Smooth muscle cell (in vitro differentiated cells): ENCODE results near the gene ITSN2. TPM values are rescaled to one million over a fixed set of nuclear protein-coding genes. Genes with fewer than 3 reads are reported as not detected.

ENCODE experiments used
- DNase-seq: peaks from one replicate; lab custom pipeline; 2025; ENCODE audit not compliant: unreplicated experiment; lab: John Stamatoyannopoulos, UW
- H2AFZ ChIP-seq: fragments of 200-600 bp; sonication (generic); 2 replicates; pipeline ENCODE4 v1.6.0; 2016; ENCODE audit warnings: antibody characterized with exemption, low read depth, mild to moderate bottlenecking
- H3F3A ChIP-seq: fragments of 200-600 bp; sonication (generic); 2 replicates; pipeline ENCODE4 v1.6.0; 2017; ENCODE audit warnings: antibody characterized with exemption, low read depth
- H3K27ac ChIP-seq: fragments of 200-600 bp; sonication (generic); 2 replicates; pipeline ENCODE4 v1.5.1; 2016; ENCODE audit warnings: low read depth, mild to moderate bottlenecking
- H3K27me3 ChIP-seq: fragments of 200-600 bp; sonication (generic); 2 replicates; pipeline ENCODE4 v1.6.1; 2016; ENCODE audit warnings: low read depth, mild to moderate bottlenecking
- H3K36me3 ChIP-seq: fragments of 200-600 bp; sonication (generic); 2 replicates; pipeline ENCODE4 v1.5.1; 2016; ENCODE audit warnings: low read depth
- H3K4me1 ChIP-seq: fragments of 200-600 bp; sonication (generic); 2 replicates; pipeline ENCODE4 v1.5.1; 2016; ENCODE audit warnings: low read depth
- H3K4me2 ChIP-seq: fragments of 200-600 bp; sonication (generic); 2 replicates; pipeline ENCODE4 v1.6.0; 2016; ENCODE audit warnings: mild to moderate bottlenecking
- H3K4me3 ChIP-seq: fragments of 200-600 bp; sonication (generic); 2 replicates; pipeline ENCODE4 v1.5.1; 2016; ENCODE audit warnings: mild to moderate bottlenecking
- H3K79me2 ChIP-seq: fragments of 200-600 bp; sonication (generic); 2 replicates; pipeline ENCODE4 v1.6.0; 2016; ENCODE audit warnings: low read depth, mild to moderate bottlenecking
- H3K9ac ChIP-seq: fragments of 200-600 bp; sonication (generic); 2 replicates; pipeline ENCODE4 v1.6.0; 2016; ENCODE audit warnings: low read depth
- H3K9me3 ChIP-seq: fragments of 200-600 bp; sonication (generic); replicated peaks from 2 replicates; pipeline ENCODE4 v1.5.1; 2016; ENCODE audit warnings: low read depth
- H4K20me1 ChIP-seq: fragments of 200-600 bp; sonication (generic); 2 replicates; pipeline ENCODE4 v1.6.0; 2016; ENCODE audit warnings: low read depth
- CTCF ChIP-seq: fragments of 200-600 bp; sonication (generic); IDR thresholded peaks from 2 replicates; pipeline ENCODE4 v1.5.1; 2017; ENCODE audit warnings: borderline replicate concordance, mild to moderate bottlenecking, antibody characterized with exemption; ENCODE audit not compliant: insufficient read depth, poor library complexity, severe bottlenecking
- WGBS: methylation state at CpG from one replicate; pipeline ENCODE4 v1.1.7; 2016; ENCODE audit warnings: low lambda C conversion rate; 5-methylcytosine and 5-hydroxymethylcytosine counted together
- polyA plus RNA-seq: library from polyadenylated mRNA; unstranded; fragments of >200 nt; fragmentation: Nextera tagmentation; extraction: Ambion mirVana; gene quantifications from 2 replicates; pipeline ENCODE4 v1.2.1, GENCODE V29; 2016
- total RNA-seq: library from RNA; depleted of rRNA; stranded (reverse); fragments of >200 nt; gene quantifications from 2 replicates; pipeline ENCODE4 v1.2.3, GENCODE V29; 2014

ITSN2 gene
- total and polyA plus RNA-seq, 2 experiments from 2014 or later: 8.5 to 19.6 TPM

DNA sequence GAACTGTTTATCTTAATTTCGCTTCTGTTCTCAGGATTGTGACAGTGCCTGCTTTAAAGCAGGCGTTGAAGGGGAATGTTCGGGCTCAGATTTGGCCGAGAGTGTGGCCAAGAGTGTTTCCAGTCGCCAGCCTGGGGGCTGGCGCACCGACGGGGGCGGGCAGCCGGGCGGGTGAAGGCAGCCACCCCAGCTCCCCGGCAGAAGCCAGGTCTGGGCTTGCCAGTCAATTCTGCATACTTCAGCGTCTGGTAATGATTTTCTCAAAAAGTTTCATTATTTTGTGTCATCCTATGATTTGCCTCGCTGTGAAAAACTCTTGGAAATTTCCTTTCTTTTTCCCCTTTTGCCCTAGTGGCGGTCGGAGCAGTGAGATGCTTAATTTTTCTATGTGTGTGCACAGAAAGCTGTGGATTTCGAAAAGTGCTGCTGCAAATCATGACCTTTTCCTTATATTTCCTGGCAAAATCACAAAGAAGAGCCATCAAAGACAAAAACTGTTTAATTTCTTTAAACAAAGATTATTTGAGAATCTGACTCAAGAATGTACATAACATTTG, 184.6 kb downstream of the ITSN2 start:
- Histone ChIP-seq H2AFZ (no peak overlapping the region), H3K4me1 (no peaks in the 10 kb centered on the region), H3K4me3 (no peak overlapping the region)

DNA sequence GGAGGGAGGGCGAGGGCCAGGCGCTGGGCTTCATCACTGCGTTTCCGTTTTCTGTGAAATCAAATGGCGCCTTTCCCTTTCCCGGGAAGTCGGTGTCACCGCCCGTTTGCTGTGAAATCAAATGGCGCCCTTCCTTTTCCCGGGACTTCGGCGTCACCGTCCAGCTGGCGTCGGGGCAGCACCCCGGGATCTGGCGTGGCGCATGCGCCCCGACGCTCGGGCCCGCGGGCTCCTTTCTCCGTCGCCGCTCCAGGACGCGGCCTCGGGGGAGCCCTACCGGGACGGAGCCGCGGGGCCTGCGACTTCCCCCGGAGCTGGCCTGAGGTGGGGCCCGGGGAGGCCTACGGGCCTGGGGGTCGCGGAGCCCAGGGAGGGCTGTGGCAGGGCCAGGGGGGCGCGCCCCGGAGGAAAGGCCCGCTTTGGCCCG, 185.5 kb downstream of the ITSN2 start, which contains the start of gene FAM228A:
Gene FAM228A, plus strand, starts transcription at position 203 of the 427 bp plus-strand sequence. CDS start 428 bp downstream, outside the sequence.
- H3K27me3 ChIP-seq: no peaks in the 10 kb centered on the region
- H3K36me3 ChIP-seq: no peaks in the 10 kb centered on the region
- no peak within 1 kb of the TSS for H3K27ac ChIP-seq
- H4K20me1 ChIP-seq: no peaks in the 10 kb centered on the region
- WGBS: 96% methylated on average over 34 of the region's 46 CpGs
- H3K79me2 ChIP-seq: no peaks in the 10 kb centered on the region
- no peaks in the 10 kb centered on the region for H3F3A ChIP-seq
- no peaks in the 10 kb centered on the region for H3K4me1 ChIP-seq
- H3K9me3 ChIP-seq: no peaks in the 10 kb centered on the region
- no peak within 1 kb of the TSS for H2AFZ ChIP-seq
- no peak for TF ChIP-seq CTCF
- H3K4me3 ChIP-seq: no peak within 1 kb of the TSS
- no peak for DNase-seq
- H3K4me2 ChIP-seq: no peak within 1 kb of the TSS
- no peak within 1 kb of the TSS for H3K9ac ChIP-seq

More for the DNA sequence above, 184.6 kb downstream of the ITSN2 start:
- TF ChIP-seq CTCF: no peak
- H3K4me2 ChIP-seq: no peak overlapping the region
- no peak overlapping the region for H3K9ac ChIP-seq
- H3K27me3 ChIP-seq: no peaks in the 10 kb centered on the region
- DNase-seq: no peak
- 94% methylated on average over 15 of the region's 17 CpGs for WGBS
- H3K9me3 ChIP-seq: no peaks in the 10 kb centered on the region
- no peaks in the 10 kb centered on the region for H3K36me3 ChIP-seq
- no peak overlapping the region for H3K27ac ChIP-seq
- no peaks in the 10 kb centered on the region for H3K79me2 ChIP-seq
- H3F3A ChIP-seq: no peaks in the 10 kb centered on the region
- H4K20me1 ChIP-seq: no peaks in the 10 kb centered on the region

DNA sequence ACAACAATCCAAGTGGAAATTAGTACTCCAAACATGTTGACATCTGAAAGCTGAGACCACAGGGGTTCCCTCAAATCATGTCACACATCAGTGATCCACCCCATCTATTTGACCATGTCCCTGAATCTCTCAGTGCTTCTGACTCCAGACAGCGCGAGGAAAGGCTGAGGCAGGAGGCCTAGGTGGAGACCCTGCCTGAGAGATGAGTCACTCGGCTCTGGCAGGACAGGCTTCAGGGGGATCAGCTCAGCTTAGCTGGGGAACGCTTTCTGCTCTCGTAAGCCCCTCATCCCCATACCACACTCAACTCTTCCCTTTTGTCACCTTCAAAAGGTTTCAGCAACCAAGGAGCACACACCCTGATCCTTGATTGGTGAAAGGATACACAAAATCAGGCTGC, 191.3 kb downstream of the ITSN2 start:
- TF ChIP-seq CTCF: no peak
- Histone ChIP-seq H3K27ac (no peak overlapping the region), H4K20me1 (no peaks in the 10 kb centered on the region), H3K27me3 (no peaks in the 10 kb centered on the region), H3K4me1 (no peaks in the 10 kb centered on the region), H3K36me3 (no peaks in the 10 kb centered on the region), H3K4me2 (peak overlapping the region; percentile 35), H2AFZ (no peak overlapping the region), H3K9ac (no peak overlapping the region), H3K4me3 (no peak overlapping the region), H3K9me3 (no peaks in the 10 kb centered on the region), H3K79me2 (no peaks in the 10 kb centered on the region), H3F3A (no peaks in the 10 kb centered on the region)
- no peak for DNase-seq
- 19% methylated on average over 5 of the region's 5 CpGs for WGBS

- H3K9ac ChIP-seq: no peak overlapping the region
- no peak overlapping the region for H2AFZ ChIP-seq
- 91% methylated on average over 5 of the region's 8 CpGs for WGBS
- TF ChIP-seq CTCF: peak; percentile 43
- H3K4me3 ChIP-seq: no peak overlapping the region
- no peaks in the 10 kb centered on the region for H3K9me3 ChIP-seq
- H3K79me2 ChIP-seq: no peaks in the 10 kb centered on the region
- no peaks in the 10 kb centered on the region for H3K27me3 ChIP-seq
- DNase-seq: no peak
- no peak overlapping the region for H3K27ac ChIP-seq
- H3F3A ChIP-seq: no peaks in the 10 kb centered on the region
- no peak overlapping the region for H3K4me2 ChIP-seq
- H3K36me3 ChIP-seq: peaks cover 5% of the 10 kb centered on the region
- no peaks in the 10 kb centered on the region for H3K4me1 ChIP-seq
- no peaks in the 10 kb centered on the region for H4K20me1 ChIP-seq
Measured at GRCh38 chr2:24164416-24164973, 195.8 kb downstream of the ITSN2 start.
